HepG2 (cell line): Measurements from ENCODE around the gene RPS6KL1. TPM values are rescaled to one million over a fixed set of nuclear protein-coding genes. Genes with fewer than 3 reads are reported as not detected.

Experiments
- ATM ChIP-seq: fragments of 450-650 bp; IDR thresholded peaks from 2 replicates; pipeline ENCODE4 v1.7.1; 2017; ENCODE audit warnings: mild to moderate bottlenecking, borderline replicate concordance
- FIP1L1 ChIP-seq: fragments of 200-400 bp; formaldehyde crosslinking; IDR thresholded peaks from 2 replicates; pipeline ENCODE4 v1.6.1; 2018; ENCODE audit warnings: low read depth, mild to moderate bottlenecking, low read length, moderate library complexity, borderline replicate concordance; ENCODE audit not compliant: insufficient read depth
- GLMP ChIP-seq: sonication (generic); formaldehyde crosslinking; IDR thresholded peaks from 2 replicates; pipeline ENCODE4 v1.9.0; 2021; ENCODE audit warnings: missing genetic modification reagents, mild to moderate bottlenecking, borderline replicate concordance
- HNRNPLL ChIP-seq: fragments of 200-400 bp; formaldehyde crosslinking; IDR thresholded peaks from 2 replicates; pipeline ENCODE4 v1.6.1; 2017; ENCODE audit warnings: mild to moderate bottlenecking, low read depth, low read length; ENCODE audit not compliant: poor library complexity, severe bottlenecking
- MED1 ChIP-seq: sonication (generic); formaldehyde crosslinking; IDR thresholded peaks from 2 replicates; pipeline ENCODE4 v1.4.0; 2020; ENCODE audit warnings: missing genetic modification reagents
- NFKBIZ ChIP-seq: IDR thresholded peaks from 2 replicates; pipeline ENCODE4 v1.6.1; 2018; ENCODE audit warnings: missing genetic modification reagents, missing compliant biosample characterization
- NR2C2 ChIP-seq: sonication (generic); formaldehyde crosslinking; IDR thresholded peaks from 2 replicates; pipeline ENCODE4 v1.4.0; 2020; ENCODE audit warnings: missing genetic modification reagents, mild to moderate bottlenecking, moderate library complexity, borderline replicate concordance
- PAF1 ChIP-seq: IDR thresholded peaks from 2 replicates; pipeline ENCODE4 v1.6.1; 2016; ENCODE audit warnings: missing genetic modification reagents, missing compliant biosample characterization
- RNF2 ChIP-seq: fragments of 450-650 bp; conservative IDR thresholded peaks from 2 replicates; pipeline ENCODE4 v1.6.1; 2016; ENCODE audit warnings: low read depth
- SALL1 ChIP-seq: sonication (generic); formaldehyde crosslinking; IDR thresholded peaks from 2 replicates; pipeline ENCODE4 v1.8.0; 2022; ENCODE audit warnings: mild to moderate bottlenecking, missing genetic modification reagents
- SP4 ChIP-seq: sonication (generic); formaldehyde crosslinking; IDR thresholded peaks from 2 replicates; pipeline ENCODE4 v1.8.1; 2023; ENCODE audit warnings: mild to moderate bottlenecking, missing genetic modification reagents
- SRSF9 ChIP-seq: fragments of 200-400 bp; formaldehyde crosslinking; IDR thresholded peaks from 2 replicates; pipeline ENCODE4 v1.6.1; 2018; ENCODE audit warnings: borderline replicate concordance, mild to moderate bottlenecking, low read depth, low read length; ENCODE audit not compliant: insufficient read depth, poor library complexity, severe bottlenecking
- TEAD2 ChIP-seq: sonication (generic); formaldehyde crosslinking; IDR thresholded peaks from 2 replicates; pipeline ENCODE4 v1.9.0; 2021; ENCODE audit warnings: missing genetic modification reagents
- ZBED4 ChIP-seq: sonication (generic); formaldehyde crosslinking; IDR thresholded peaks from 2 replicates; pipeline ENCODE4 v1.4.0; 2020; ENCODE audit warnings: missing genetic modification reagents, borderline replicate concordance
- ZFP62 ChIP-seq: sonication (generic); formaldehyde crosslinking; IDR thresholded peaks from 2 replicates; pipeline ENCODE4 v1.4.0; 2020; ENCODE audit warnings: missing genetic modification reagents
- ZMYM2 ChIP-seq: sonication (generic); formaldehyde crosslinking; IDR thresholded peaks from 2 replicates; pipeline ENCODE4 v1.8.0; 2022; ENCODE audit warnings: mild to moderate bottlenecking, missing genetic modification reagents
- ZNF235 ChIP-seq: sonication (generic); formaldehyde crosslinking; IDR thresholded peaks from 2 replicates; pipeline ENCODE4 v1.8.1; 2023; ENCODE audit warnings: mild to moderate bottlenecking, missing genetic modification reagents, borderline replicate concordance
- ZNF431 ChIP-seq: sonication (generic); formaldehyde crosslinking; IDR thresholded peaks from 2 replicates; pipeline ENCODE4 v1.9.0; 2022; ENCODE audit warnings: missing genetic modification reagents, low read depth, mild to moderate bottlenecking, borderline replicate concordance
- ZNF441 ChIP-seq: sonication (generic); formaldehyde crosslinking; IDR thresholded peaks from 2 replicates; pipeline ENCODE4 v1.7.0; 2021; ENCODE audit warnings: missing genetic modification reagents, borderline replicate concordance
- ZNF567 ChIP-seq: sonication (generic); formaldehyde crosslinking; IDR thresholded peaks from 2 replicates; pipeline ENCODE4 v1.8.1; 2023; ENCODE audit warnings: mild to moderate bottlenecking, missing genetic modification reagents, borderline replicate concordance
- ZNF607 ChIP-seq: sonication (generic); formaldehyde crosslinking; IDR thresholded peaks from 2 replicates; pipeline ENCODE4 v1.5.1; 2020; ENCODE audit warnings: missing genetic modification reagents, mild to moderate bottlenecking, borderline replicate concordance
- ZNF616 ChIP-seq: sonication (generic); formaldehyde crosslinking; IDR thresholded peaks from 2 replicates; pipeline ENCODE4 v1.5.0; 2020; ENCODE audit warnings: low read depth, mild to moderate bottlenecking, missing genetic modification reagents
- ZNF672 ChIP-seq: sonication (generic); formaldehyde crosslinking; IDR thresholded peaks from 2 replicates; pipeline ENCODE4 v1.8.1; 2022; ENCODE audit warnings: missing genetic modification reagents
- ZNF766 ChIP-seq: sonication (generic); formaldehyde crosslinking; IDR thresholded peaks from 2 replicates; pipeline ENCODE4 v1.5.0; 2020; ENCODE audit warnings: missing genetic modification reagents, borderline replicate concordance
- ZNF777 ChIP-seq: sonication (generic); formaldehyde crosslinking; IDR thresholded peaks from 2 replicates; pipeline ENCODE4 v1.4.0; 2020; ENCODE audit warnings: missing genetic modification reagents
- ZSCAN31 ChIP-seq: sonication (generic); formaldehyde crosslinking; IDR thresholded peaks from 2 replicates; pipeline ENCODE4 v1.5.0; 2020; ENCODE audit warnings: low read depth, mild to moderate bottlenecking, missing genetic modification reagents
- polyA plus RNA-seq, 8 experiments: library from polyadenylated mRNA; depleted of rRNA in 3 of 8; stranded (reverse) in 7 of 8; unstranded in 1 of 8; fragments of >200 nt; fragmentation: Illumina TruSeq in 4 of 8; extraction: Trizol in 4 of 8; gene quantifications; 2 replicates each; pipeline versions ENCODE4 v1.2.1 to v1.2.3, GENCODE V29; 2011 to 2016; ENCODE audit warnings: low read depth in 4 of 8, missing spikeins in 1 of 8, mixed read lengths in 1 of 8; ENCODE audit not compliant: insufficient read depth in 1 of 8
- total RNA-seq, 5 experiments: library from RNA; depleted of rRNA; stranded (reverse); fragments of >200 nt; fragmentation: Illumina TruSeq; extraction: Trizol; gene quantifications; 2 replicates each; pipeline ENCODE4 v1.2.3, GENCODE V29; 2016; ENCODE audit warnings: low read depth in 1 of 5

Gene RPS6KL1
- total and polyA plus RNA-seq, 2 of the 13 experiments (the other 11 are each of a cell fraction or from before 2014, with no cell fraction given): 6.5 to 11.5 TPM

- peak; percentile 73; the same call in 1 of the 2 replicates for TF ChIP-seq ZBED4 (CRISPR knock-in tag)
- TF ChIP-seq NFKBIZ (CRISPR knock-in tag): peak; percentile 28; the same call in 1 of the 2 replicates
- TF ChIP-seq FIP1L1: no peak
- TF ChIP-seq ZNF431 (CRISPR knock-in tag): peak; percentile 22; the same call in 1 of the 2 replicates
- TF ChIP-seq GLMP: no peak
- peak; percentile 87 for TF ChIP-seq ZNF607 (CRISPR knock-in tag)
- TF ChIP-seq RNF2: peak; percentile 57
- TF ChIP-seq ZNF766: 0 out of 2 replicates have a peak, but pooled peaks have one; percentile 23
- TF ChIP-seq ZNF616 (CRISPR knock-in tag): peak; percentile 33; the same call in 1 of the 2 replicates
- 0 out of 2 replicates have a peak, but pooled peaks have one; percentile 51 for TF ChIP-seq ZNF672
- TF ChIP-seq SP4 (CRISPR knock-in tag): peak; percentile 72
- no peak for TF ChIP-seq PAF1 (CRISPR knock-in tag)
- peak; percentile 71; the same call in 1 of the 2 replicates for TF ChIP-seq ZNF441 (CRISPR knock-in tag)
- TF ChIP-seq ZSCAN31 (CRISPR knock-in tag): no peak; the same call in 1 of the 2 replicates
- TF ChIP-seq ATM: no peak
- TF ChIP-seq NR2C2: no peak
- TF ChIP-seq HNRNPLL: peak; percentile 41
- peak; percentile 94 for TF ChIP-seq ZNF777 (CRISPR knock-in tag)
- peak; percentile 63; the same call in 1 of the 2 replicates for TF ChIP-seq MED1 (CRISPR knock-in tag)
- TF ChIP-seq SALL1: peak; percentile 36
- TF ChIP-seq SRSF9: no peak
- no peak for TF ChIP-seq TEAD2
- TF ChIP-seq ZNF567 (CRISPR knock-in tag): no peak
- TF ChIP-seq ZFP62 (CRISPR knock-in tag): no peak
- TF ChIP-seq ZMYM2 (CRISPR knock-in tag): no peak
- TF ChIP-seq ZNF235 (CRISPR knock-in tag): no peak
Measured at GRCh38 chr14:74955229-74956026, 32.4 kb upstream of the RPS6KL1 start, which contains the start of gene PGF (continued).
